Right lobe of liver (tissue), 6 donors: ENCODE results near the gene SAMD5. TPM values are rescaled to one million over a fixed set of nuclear protein-coding genes. Genes with fewer than 3 reads are reported as not detected.

Experiments
- ATAC-seq, 4 donors: fragments of 200-7000 bp; cut with Tn5 transposase; one replicate each; pipeline ENCODE4 v1.9.1; 2020; ENCODE audit warnings: mild to moderate bottlenecking in 4 of 4, moderate library complexity in 4 of 4
- DNase-seq, 3 donors: peaks; one replicate each; pipeline ENCODE4 v3.0.0-alpha.2; 2020
- H3K27ac ChIP-seq, 3 donors: fragments of 200-600 bp; one replicate each; pipeline ENCODE4 v1.8.0; 2022
- H3K27me3 ChIP-seq, 2 donors: fragments of 200-600 bp; one replicate each; pipeline ENCODE4 v1.8.0; 2022
- H3K36me3 ChIP-seq, 4 donors: fragments of 200-600 bp; sonication (generic) in 1 of 4; one replicate each; pipeline versions ENCODE4 v1.5.1 to v1.8.0; 2017 to 2022; ENCODE audit warnings: control low read depth in 1 of 4
- H3K4me1 ChIP-seq, 4 donors: fragments of 200-600 bp; sonication (generic) in 1 of 4; one replicate each; pipeline versions ENCODE4 v1.5.1 to v1.8.0; 2017 to 2022; ENCODE audit warnings: control low read depth in 1 of 4
- H3K4me3 ChIP-seq, 3 donors: fragments of 200-600 bp; one replicate each; pipeline ENCODE4 v1.8.0; 2022
- H3K9me3 ChIP-seq, 4 donors: fragments of 200-600 bp; sonication (generic) in 1 of 4; one replicate each; pipeline versions ENCODE4 v1.5.1 to v1.8.0; 2017 to 2022; ENCODE audit warnings: control low read depth in 1 of 4
- CTCF ChIP-seq, 4 donors: fragments of 200-600 bp in 3 of 4; fragments of 450-650 bp in 1 of 4; IDR thresholded peaks; one replicate each; pipeline versions ENCODE4 v1.5.1 to v1.8.0; 2016 to 2022; ENCODE audit warnings: antibody characterized with exemption in 4 of 4, mild to moderate bottlenecking in 2 of 4
- POLR2A ChIP-seq: fragments of 450-650 bp; IDR thresholded peaks from one replicate; pipeline ENCODE4 v1.6.1; 2017; ENCODE audit warnings: antibody characterized with exemption, mild to moderate bottlenecking
- WGBS: methylation state at CpG from one replicate; pipeline ENCODE4 v1.1.6; 2018; ENCODE audit warnings: low coverage, low lambda C conversion rate; ENCODE audit not compliant: insufficient coverage; ENCODE audit errors: missing lambda C conversion rate; 5-methylcytosine and 5-hydroxymethylcytosine counted together
- intact Hi-C, 2 donors: fragments of 100-400 bp; cut with DNase I; formaldehyde crosslinking; loops; one replicate each; pipeline versions ENCODE4 v1.11.2 to v1.14.1; 2022
- total RNA-seq, 6 experiments: library from RNA; depleted of rRNA in 2 of 6; stranded (reverse); fragments of >200 nt in 2 of 6; fragmentation: NEBNext Ultra II Directional in 3 of 6; extraction: Animal tissue kit (Norgen Biotek cat#: 25700) in 3 of 6; gene quantifications; one replicate each; pipeline versions ENCODE4 v1.1.0 to v1.2.4, GENCODE V29; 2016 to 2023
- donor health status: DM: no; HTN: yes; CAD: no.
- donor health status: DM: no; HTN: no; CAD: no.
- donor health status: DM: no; HTN: no; CAD: no.
- donor health status: DM: no; HTN: yes; CAD: no.
- donor health status: DM: no; HTN: yes; CAD: no.

The SAMD5 gene
- total RNA-seq, 6 experiments from 2014 or later = 9.5 to 17.6 (median 11.5) TPM

GRCh38 chr6:147467886-147468285 lies 40.6 kb upstream of the SAMD5 start:
- intact Hi-C loops = no loop called here
- Histone ChIP-seq H3K27me3 (no peaks in the 10 kb centered on the region), H3K9me3 (no peaks in the 10 kb centered on the region), H3K27ac (no peak overlapping the region), H3K4me1 (no peaks in the 10 kb centered on the region), H3K36me3 (no peaks in the 10 kb centered on the region), H3K4me3 (no peak overlapping the region)
- DNase-seq = no peak
- ATAC-seq = no peak
- TF ChIP-seq POLR2A = no peak
- TF ChIP-seq CTCF (IDR thresholded peaks at IDR 0.05) = no peak
- 45% methylated on average over 2 of the region's 2 CpGs for WGBS

DNA sequence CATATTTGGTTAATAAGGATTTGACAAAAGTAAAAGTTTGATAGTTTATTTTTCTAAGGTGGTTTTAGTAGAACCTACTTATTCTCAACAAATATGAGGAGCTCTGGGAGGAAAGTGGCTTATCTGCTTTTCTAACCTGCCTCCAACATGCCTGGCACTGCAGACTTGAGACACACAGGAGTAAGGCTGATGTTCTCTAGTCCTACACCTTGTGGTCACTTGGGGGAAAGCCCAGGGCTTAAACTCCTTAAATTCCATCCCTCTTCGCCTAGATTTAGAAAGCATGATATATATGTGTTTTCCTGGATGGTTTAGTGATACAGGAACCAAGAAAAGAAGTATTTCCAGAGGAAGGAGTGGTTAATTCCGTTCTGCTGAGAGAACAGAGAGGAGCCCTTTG lies 39.9 kb upstream of the SAMD5 start:
- Histone ChIP-seq H3K36me3 (no peaks in the 10 kb centered on the region), H3K27me3 (no peaks in the 10 kb centered on the region), H3K27ac (no peak overlapping the region), H3K4me1 (no peaks in the 10 kb centered on the region), H3K4me3 (no peak overlapping the region), H3K9me3 (no peaks in the 10 kb centered on the region)
- DNase-seq (no peak), ATAC-seq (no peak)
- TF ChIP-seq POLR2A (no peak), CTCF (IDR thresholded peaks at IDR 0.05) (no peak)
- intact Hi-C loops = no loop called here
- WGBS = 21% methylated on average over 2 of the region's 2 CpGs

DNA sequence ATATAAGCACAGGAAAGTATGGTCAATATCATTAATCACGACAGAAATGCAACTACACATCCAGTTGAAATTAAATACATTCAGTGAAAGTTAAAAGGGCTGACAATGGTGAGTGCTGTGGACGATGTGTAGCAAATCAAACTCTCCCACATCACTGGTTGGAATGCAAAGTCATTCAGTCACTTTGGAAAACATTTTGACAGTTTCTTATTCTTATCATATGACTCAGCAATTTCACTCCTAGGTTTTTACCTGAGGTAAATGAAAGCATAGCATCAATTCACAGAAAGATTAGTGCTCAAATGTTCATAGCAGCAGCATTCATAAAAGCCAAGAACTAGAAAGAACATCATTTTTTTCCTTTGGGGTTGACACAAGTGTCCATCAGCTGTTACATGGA lies 28.6 kb upstream of the SAMD5 start:
- H3K27me3 ChIP-seq = no peaks in the 10 kb centered on the region
- H3K36me3 ChIP-seq = no peaks in the 10 kb centered on the region
- H3K4me1 ChIP-seq = no peaks in the 10 kb centered on the region
- DNase-seq (no peak), ATAC-seq (no peak)
- H3K27ac ChIP-seq = no peak overlapping the region
- H3K4me3 ChIP-seq = no peak overlapping the region
- no peaks in the 10 kb centered on the region for H3K9me3 ChIP-seq
- intact Hi-C loops = no loop called here
- TF ChIP-seq POLR2A = no peak
- WGBS = 52% methylated on average over 2 of the region's 2 CpGs

GRCh38 chr6:147486683-147487082 lies 21.8 kb upstream of the SAMD5 start:
- DNase-seq (no peak), ATAC-seq (no peak)
- Histone ChIP-seq H3K27ac (no peak overlapping the region), H3K27me3 (no peaks in the 10 kb centered on the region), H3K36me3 (no peaks in the 10 kb centered on the region), H3K9me3 (no peaks in the 10 kb centered on the region), H3K4me1 (no peaks in the 10 kb centered on the region), H3K4me3 (no peak overlapping the region)
- TF ChIP-seq POLR2A (no peak), CTCF (IDR thresholded peaks at IDR 0.05) (no peak)
- intact Hi-C loops = no loop called here

DNA sequence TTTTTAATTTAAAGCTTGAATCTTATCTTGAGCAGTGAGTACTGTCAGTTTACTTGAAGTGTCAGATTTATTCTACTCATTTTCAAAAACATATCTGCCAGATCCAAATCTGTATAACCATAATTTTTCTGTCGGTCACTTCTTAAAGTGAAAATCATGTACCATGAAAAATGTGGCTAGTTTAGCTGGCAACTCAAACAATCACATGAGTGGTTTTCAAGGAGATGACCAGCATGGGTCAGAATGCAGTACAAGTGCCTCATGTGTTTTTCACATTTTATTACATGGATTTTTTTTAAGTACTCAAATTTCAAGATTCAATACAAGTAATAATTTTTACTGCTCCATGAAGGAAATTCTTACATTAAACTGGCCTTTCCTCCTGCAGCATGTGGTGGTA lies 11.0 kb upstream of the SAMD5 start:
- 93% methylated on average over 1 of the region's 1 CpG for WGBS
- no peaks in the 10 kb centered on the region for H3K4me1 ChIP-seq
- no peak for TF ChIP-seq CTCF (IDR thresholded peaks at IDR 0.05)
- TF ChIP-seq POLR2A = no peak
- intact Hi-C loops = no loop called here
- no peaks in the 10 kb centered on the region for H3K36me3 ChIP-seq
- H3K4me3 ChIP-seq = no peak overlapping the region
- H3K9me3 ChIP-seq = no peaks in the 10 kb centered on the region
- no peaks in the 10 kb centered on the region for H3K27me3 ChIP-seq
- no peak overlapping the region for H3K27ac ChIP-seq
- ATAC-seq (no peak), DNase-seq (no peak)
